Fibroblast of mammary gland (primary cell): ENCODE measurements around the gene MAST2.
"Not testable (repeated sequence)": the region's sequence is repeated elsewhere in the genome, so short reads cannot be mapped to it uniquely, and the experiment has no call there.

ENCODE experiments used
- DNase-seq: peaks from one replicate; pipeline ENCODE4 v3.0.0-alpha.2; 2010; ENCODE audit warnings: low read depth
- H3K4me3 ChIP-seq: 2 replicates; pipeline ENCODE4 v1.5.1; 2011; ENCODE audit warnings: low read depth, mild to moderate bottlenecking, low read length, moderate library complexity; ENCODE audit not compliant: control insufficient read depth
- CTCF ChIP-seq: conservative IDR thresholded peaks from 2 replicates; pipeline ENCODE4 v1.5.1; 2011; ENCODE audit warnings: low read depth, low read length, inconsistent platforms; ENCODE audit not compliant: control insufficient read depth, insufficient read depth

The MAST2 gene

GRCh38 chr1:45923343-45923742 is 119.9 kb downstream of the MAST2 start:
- no peak overlapping the region for H3K4me3 ChIP-seq
- no peak for TF ChIP-seq CTCF
- no peak for DNase-seq

GRCh38 chr1:45924736-45925135 is 121.3 kb downstream of the MAST2 start:
- no peak for TF ChIP-seq CTCF
- H3K4me3 ChIP-seq, result no peak overlapping the region
- peak; percentile 20 for DNase-seq

- no peak for DNase-seq
- TF ChIP-seq CTCF, result no peak
- H3K4me3 ChIP-seq, result no peak overlapping the region
Measured at GRCh38 chr1:45925728-45926287, 122.4 kb downstream of the MAST2 start.

DNA sequence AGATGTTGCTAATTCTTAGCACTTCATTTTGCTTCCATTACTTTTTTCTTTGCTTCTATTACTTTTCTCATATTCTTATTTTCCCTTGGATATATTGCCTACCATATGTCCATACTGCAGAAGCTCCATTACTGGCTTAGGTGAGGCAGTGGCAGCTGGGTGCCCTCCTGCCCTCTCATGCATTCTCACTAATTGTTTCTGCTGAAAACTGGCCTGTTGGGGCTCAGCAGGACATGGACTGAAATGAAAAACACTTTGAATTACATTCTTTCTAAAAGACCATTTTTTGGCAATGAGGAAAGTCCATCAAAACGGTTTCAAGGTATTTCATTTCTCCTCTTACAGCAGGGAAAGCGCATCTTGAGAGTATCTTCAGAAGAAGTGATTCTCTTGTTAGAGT is 122.9 kb downstream of the MAST2 start:
- H3K4me3 ChIP-seq, result no peak overlapping the region

GRCh38 chr1:45927231-45927915 is 124.0 kb downstream of the MAST2 start:
- DNase-seq, H3K4me3 ChIP-seq: not testable (repeated sequence)

More for the DNA sequence above, 122.9 kb downstream of the MAST2 start:
- DNase-seq, result no peak
- no peak for TF ChIP-seq CTCF

DNA sequence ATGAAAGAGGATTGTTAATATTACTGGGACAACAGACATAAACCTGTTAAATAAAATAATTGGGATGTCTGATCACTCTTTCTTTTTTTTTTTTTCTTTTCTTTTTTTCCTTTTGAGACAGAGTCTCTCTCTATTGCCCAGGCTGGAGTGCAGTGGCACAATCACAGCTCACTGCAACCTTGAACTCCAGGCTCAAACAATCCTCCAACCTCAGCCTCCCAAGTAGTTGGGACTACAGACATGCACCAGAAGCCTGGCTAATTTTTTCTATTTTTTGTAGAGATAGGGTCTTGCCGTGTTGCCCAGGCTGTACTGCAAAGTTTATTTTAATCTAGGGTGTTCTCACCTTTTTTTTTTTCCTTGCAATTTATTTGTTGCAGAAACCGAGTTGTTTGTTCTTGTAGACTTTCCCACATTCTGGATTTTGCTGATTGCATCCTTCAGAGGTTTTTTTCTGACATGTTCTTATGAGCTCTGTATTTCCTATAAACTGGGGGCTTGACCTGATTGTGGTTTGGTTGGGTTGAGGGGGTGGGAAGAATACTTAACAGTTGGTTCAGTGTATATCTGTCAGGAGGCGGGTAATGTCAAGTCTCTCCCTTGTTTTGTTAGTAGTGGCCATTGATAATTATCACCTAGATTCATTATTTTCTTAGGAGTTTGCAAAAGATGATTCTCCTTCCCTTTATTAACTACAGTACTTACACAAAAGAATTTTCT is 125.2 kb downstream of the MAST2 start:
- no peak for TF ChIP-seq CTCF
- peak; percentile 36 for DNase-seq

GRCh38 chr1:45929257-45929687 is 125.9 kb downstream of the MAST2 start:
- H3K4me3 ChIP-seq, result no peak overlapping the region
- peak; percentile 82 for DNase-seq
- TF ChIP-seq CTCF, result no peak

More for the DNA sequence above, 125.2 kb downstream of the MAST2 start:
- no peak overlapping the region for H3K4me3 ChIP-seq
